ENCODE data around the gene ZNF451.

GRCh38 chr6:57130661-57131177 is 40.7 kb downstream of the ZNF451 start:
- TF ChIP-seq, protein P1, sequence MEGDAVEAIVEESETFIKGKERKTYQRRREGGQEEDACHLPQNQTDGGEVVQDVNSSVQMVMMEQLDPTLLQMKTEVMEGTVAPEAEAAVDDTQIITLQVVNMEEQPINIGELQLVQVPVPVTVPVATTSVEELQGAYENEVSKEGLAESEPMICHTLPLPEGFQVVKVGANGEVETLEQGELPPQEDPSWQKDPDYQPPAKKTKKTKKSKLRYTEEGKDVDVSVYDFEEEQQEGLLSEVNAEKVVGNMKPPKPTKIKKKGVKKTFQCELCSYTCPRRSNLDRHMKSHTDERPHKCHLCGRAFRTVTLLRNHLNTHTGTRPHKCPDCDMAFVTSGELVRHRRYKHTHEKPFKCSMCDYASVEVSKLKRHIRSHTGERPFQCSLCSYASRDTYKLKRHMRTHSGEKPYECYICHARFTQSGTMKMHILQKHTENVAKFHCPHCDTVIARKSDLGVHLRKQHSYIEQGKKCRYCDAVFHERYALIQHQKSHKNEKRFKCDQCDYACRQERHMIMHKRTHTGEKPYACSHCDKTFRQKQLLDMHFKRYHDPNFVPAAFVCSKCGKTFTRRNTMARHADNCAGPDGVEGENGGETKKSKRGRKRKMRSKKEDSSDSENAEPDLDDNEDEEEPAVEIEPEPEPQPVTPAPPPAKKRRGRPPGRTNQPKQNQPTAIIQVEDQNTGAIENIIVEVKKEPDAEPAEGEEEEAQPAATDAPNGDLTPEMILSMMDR (IDR thresholded peaks at IDR 0.05; ENCODE audit: poor library complexity), result no peak
- TF ChIP-seq EZH2phosphoT487 (IDR thresholded peaks at IDR 0.05; ENCODE audit: low read depth, severe bottlenecking, unreplicated experiment) (no peak), EZH2 (IDR thresholded peaks at IDR 0.05; ENCODE audit: borderline replicate concordance) (no peak)

Data from hepatocyte (in vitro differentiated cells).